Activated CD4-positive, alpha-beta T cell treated with anti-CD3 and anti-CD28 coated beads for 1 hour (primary cell): ENCODE results near the gene ZNF462.
"Not testable (repeated sequence)": the region's sequence is repeated elsewhere in the genome, so short reads cannot be mapped to it uniquely, and the experiment has no call there.

Experiments used
- DNase-seq: peaks from one replicate; pipeline ENCODE4 v3.0.0-alpha.2; 2020

Gene ZNF462

GRCh38 chr9:106862821-106863720 lies at the start of gene ZNF462:
ZNF462 (plus strand) TSS chr9:106863166; CDS start chr9:106923384, 60,218 bp downstream.
- DNase-seq = no peak

GRCh38 chr9:106816524-106816923 lies 46.4 kb upstream of the ZNF462 start:
- no peak for DNase-seq

- no peak for DNase-seq
Observed at GRCh38 chr9:106818034-106818433, 44.9 kb upstream of the ZNF462 start.

DNA sequence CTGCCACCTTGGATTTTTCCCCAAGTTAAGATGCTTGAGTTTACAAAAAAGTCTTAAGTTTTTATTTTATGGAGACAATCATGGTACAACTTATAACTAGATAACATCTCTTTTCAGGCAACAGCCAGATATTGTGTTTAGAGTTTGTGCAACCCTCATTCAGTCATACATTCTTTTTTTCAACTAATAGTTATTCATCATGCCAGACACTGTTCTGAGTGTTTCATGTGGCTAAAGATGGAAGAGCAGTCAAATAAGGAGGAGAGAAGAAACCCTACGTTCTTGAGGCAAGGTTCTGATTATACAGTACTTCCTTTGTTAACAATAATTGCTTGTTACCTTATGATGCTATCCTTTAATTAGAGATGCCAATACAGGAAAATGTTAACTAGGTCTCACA lies 42.1 kb upstream of the ZNF462 start:
- DNase-seq = no peak

DNA sequence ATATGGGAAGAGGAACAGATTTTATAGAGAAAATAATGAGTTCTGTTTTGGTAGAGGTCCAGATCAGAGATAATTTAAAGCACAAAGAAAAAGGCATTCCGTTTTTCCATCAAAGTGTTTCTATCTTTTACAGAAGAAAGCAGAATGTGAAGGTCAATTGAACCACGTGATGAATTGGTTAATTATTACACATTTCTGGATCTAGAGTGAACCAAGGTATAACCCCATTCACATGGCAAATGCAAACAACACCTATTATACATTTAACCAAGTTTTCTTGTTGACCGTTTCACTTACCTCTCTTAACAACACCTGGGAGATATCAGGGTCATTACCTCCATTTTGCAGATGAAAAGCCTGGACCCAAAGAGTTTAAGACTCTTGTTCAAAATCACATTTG lies 34.9 kb upstream of the ZNF462 start:
- no peak for DNase-seq

- no peak for DNase-seq
Observed at GRCh38 chr9:106828965-106829364, 34.0 kb upstream of the ZNF462 start.

DNA sequence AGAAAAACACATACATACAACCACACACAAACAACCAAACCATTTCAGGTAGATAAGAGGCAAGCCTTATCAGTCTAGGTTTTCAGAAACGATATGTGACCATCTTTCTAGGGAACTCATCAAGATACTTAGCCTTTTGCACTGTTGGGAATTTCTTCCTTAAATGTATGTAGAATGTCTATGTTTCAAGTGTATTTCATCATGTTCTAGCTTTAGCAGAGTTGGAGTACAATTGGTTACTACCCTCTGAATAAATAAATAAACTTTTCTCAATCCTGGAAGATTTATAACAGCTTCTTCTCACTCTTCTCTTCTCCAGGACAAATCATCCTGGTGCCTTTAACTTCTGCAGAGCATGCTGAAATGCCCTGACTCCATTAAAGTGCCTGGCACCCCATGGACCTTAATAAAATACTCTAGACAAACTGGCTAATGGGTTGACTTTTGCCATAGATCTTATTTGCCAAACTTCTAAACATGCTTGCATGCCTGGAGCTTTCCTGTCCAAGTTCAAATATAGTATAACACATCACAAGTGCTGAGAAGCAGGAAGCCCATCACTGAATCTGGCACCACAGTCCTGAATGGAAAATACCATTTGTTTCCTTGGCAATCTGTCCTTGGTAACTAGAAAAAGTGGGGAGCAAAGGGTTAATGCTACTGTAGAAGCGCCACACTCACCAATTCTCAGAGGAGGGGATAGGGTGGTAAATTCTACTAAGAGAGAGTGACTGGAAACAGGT lies 33.1 kb upstream of the ZNF462 start:
- no peak for DNase-seq

GRCh38 chr9:106830527-106831150 lies 32.3 kb upstream of the ZNF462 start:
- DNase-seq = no peak

DNA sequence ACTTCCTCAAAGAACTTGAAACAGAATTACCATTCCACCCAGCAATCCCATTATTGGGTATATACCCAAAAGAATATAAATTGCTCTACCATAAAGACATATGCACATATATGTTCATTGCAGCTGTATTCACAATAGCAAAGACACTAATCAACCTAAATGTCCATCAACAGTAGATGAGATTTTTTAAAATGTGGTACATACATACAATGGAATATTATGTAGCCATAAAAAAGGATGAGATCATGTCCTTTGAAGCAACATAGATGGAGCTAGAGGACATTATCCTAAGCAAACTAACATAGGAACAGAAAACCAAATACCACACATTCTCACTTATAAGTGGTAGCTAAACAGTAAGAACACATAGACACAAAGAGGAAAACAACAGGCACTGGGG lies 28.1 kb upstream of the ZNF462 start:
- no peak for DNase-seq

DNA sequence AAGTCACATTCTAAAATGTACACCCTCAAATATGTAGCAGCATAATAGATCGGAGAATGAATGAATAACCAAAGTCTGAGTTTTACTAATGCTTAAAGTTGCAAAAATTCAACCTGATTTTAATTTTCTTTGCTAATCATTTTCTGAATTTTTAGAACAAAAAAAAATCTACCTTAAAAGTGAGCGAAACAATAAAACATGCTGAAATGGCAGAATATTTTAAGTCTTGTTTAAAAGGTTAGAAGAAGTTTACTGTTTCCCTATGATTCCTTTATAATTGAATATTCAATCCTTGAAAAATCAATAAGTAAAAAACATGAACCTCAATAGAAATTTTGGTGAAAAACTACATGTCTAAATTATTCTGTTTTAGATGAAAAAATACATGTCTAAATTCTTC lies 27.1 kb upstream of the ZNF462 start:
- no peak for DNase-seq

GRCh38 chr9:106843371-106843770 lies 19.6 kb upstream of the ZNF462 start:
- no peak for DNase-seq

- DNase-seq = no peak
Observed at GRCh38 chr9:106846307-106846706, 16.7 kb upstream of the ZNF462 start.

GRCh38 chr9:106846857-106847256 lies 16.1 kb upstream of the ZNF462 start:
- DNase-seq = no peak

GRCh38 chr9:106851640-106852039 lies 11.3 kb upstream of the ZNF462 start:
- not testable (repeated sequence) for DNase-seq

DNA sequence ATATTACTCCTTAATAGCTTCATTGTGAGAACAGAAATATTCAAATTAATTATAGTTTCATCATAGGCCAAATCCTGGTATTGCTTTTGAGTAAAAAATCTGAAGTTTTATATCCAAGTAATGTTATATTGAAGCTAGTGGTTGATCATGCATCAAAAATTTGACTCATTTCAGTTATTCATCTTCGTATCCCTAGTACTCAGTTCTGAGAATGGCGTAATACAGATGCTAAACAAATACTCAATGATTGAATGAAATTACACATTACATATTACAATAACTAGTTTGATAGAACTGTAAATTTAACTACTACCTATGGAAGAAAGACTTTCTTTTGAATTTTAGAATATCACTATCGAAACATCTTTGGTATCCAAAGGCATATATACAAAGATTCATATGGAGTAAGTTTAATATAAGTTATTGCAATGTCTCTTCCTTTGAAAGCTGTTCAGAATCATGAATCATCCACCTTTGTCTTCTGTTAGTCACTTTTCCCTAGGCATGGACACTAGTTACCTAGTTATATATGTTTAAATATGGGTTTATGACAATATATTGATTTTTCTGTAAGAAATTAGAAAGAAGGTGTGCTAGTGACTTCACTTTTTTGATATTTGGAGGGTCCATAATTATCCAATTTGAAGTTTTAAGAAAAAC lies 5.0 kb upstream of the ZNF462 start:
- no peak for DNase-seq

GRCh38 chr9:106859957-106860720 lies 2.8 kb upstream of the ZNF462 start:
- DNase-seq = no peak

- DNase-seq = no peak
Observed at GRCh38 chr9:106860721-106861639, 2.0 kb upstream of the ZNF462 start.

DNA sequence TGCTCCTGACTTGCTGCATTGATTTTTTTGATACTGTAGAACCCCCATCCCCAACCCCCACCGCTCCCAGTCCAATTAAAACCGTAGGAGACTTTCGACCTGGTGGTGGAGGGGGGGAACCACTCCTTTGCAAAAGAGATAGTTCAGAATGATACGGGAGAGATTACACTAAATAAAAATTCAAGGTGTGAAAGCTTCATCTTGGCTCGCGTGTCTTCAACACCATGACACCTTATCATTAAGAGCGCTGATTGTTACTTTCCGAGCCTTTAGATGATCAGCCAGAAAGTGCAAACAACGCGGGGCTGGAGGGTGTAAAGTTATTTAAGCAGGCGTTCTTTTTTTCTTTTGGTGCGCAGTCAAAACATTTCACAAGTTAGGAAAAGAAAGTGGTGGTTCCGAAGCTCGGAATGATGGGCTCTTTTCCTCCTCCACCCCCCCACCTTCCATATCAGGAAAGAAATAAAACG lies 1.3 kb upstream of the ZNF462 start:
- no peak for DNase-seq

- no peak for DNase-seq
Observed at GRCh38 chr9:106862110-106862820, 701 bp upstream of the ZNF462 start.
